Mesenchymal stem cell (in vitro differentiated cells and primary cell): Measurements from ENCODE around the gene PITPNM2. TPM values are rescaled to one million over a fixed set of nuclear protein-coding genes. Genes with fewer than 3 reads are reported as not detected.
A peak's percentile ranks its signal among the peaks of the same experiment; 100 is the strongest.

Source experiments
- DNase-seq: peaks from one replicate; pipeline ENCODE4 v3.0.0-alpha.2; 2013
- H2AFZ ChIP-seq: one replicate; pipeline ENCODE4 v1.6.1; 2013; ENCODE audit warnings: low read depth, mild to moderate bottlenecking, control low read depth, inconsistent platforms, low read length, moderate library complexity
- H2AK5ac ChIP-seq: 2 replicates; pipeline ENCODE4 v1.6.1; 2013; ENCODE audit warnings: low read length, moderate library complexity, mild to moderate bottlenecking, inconsistent platforms; ENCODE audit not compliant: severe bottlenecking
- H2BK120ac ChIP-seq: one replicate; pipeline ENCODE4 v1.6.1; 2013; ENCODE audit warnings: low read depth, mild to moderate bottlenecking, inconsistent platforms, low read length, moderate library complexity
- H2BK12ac ChIP-seq, 2 experiments: one replicate each; pipeline ENCODE4 v1.6.1; 2013; ENCODE audit warnings: inconsistent platforms in 2 of 2, low read length in 2 of 2, mild to moderate bottlenecking in 2 of 2, moderate library complexity in 2 of 2, control low read depth in 1 of 2
- H2BK15ac ChIP-seq: one replicate; pipeline ENCODE4 v1.6.1; 2013; ENCODE audit warnings: mild to moderate bottlenecking, low read depth, inconsistent platforms; ENCODE audit not compliant: poor library complexity, severe bottlenecking
- H2BK5ac ChIP-seq: 2 replicates; pipeline ENCODE4 v1.6.1; 2013; ENCODE audit warnings: low read depth, mild to moderate bottlenecking, low read length, control low read depth, inconsistent platforms; ENCODE audit not compliant: poor library complexity, severe bottlenecking
- H3K14ac ChIP-seq, 2 experiments: one replicate each; pipeline ENCODE4 v1.6.1; 2013; ENCODE audit warnings: inconsistent platforms in 2 of 2, low read length in 2 of 2, control low read depth in 1 of 2, mild to moderate bottlenecking in 1 of 2, moderate library complexity in 1 of 2
- H3K18ac ChIP-seq, 2 experiments: one replicate each; pipeline ENCODE4 v1.6.1; 2013; ENCODE audit warnings: inconsistent platforms in 2 of 2, low read length in 2 of 2, control low read depth in 1 of 2, low read depth in 1 of 2, mild to moderate bottlenecking in 1 of 2
- H3K23ac ChIP-seq, 2 experiments: one replicate each; pipeline ENCODE4 v1.6.1; 2013; ENCODE audit warnings: inconsistent platforms in 2 of 2, low read length in 2 of 2, mild to moderate bottlenecking in 2 of 2, moderate library complexity in 2 of 2, control low read depth in 1 of 2
- H3K27ac ChIP-seq: 2 replicates; pipeline ENCODE4 v1.5.1; 2013; ENCODE audit warnings: mild to moderate bottlenecking, moderate library complexity, low read length, control low read depth, inconsistent platforms; ENCODE audit not compliant: poor library complexity, severe bottlenecking
- H3K27me3 ChIP-seq, 2 experiments: 2 replicates each; pipeline versions ENCODE4 v1.6.1 to v1.7.0; 2013; ENCODE audit warnings: low read length in 2 of 2, mild to moderate bottlenecking in 2 of 2, moderate library complexity in 2 of 2, control low read depth in 1 of 2, inconsistent platforms in 1 of 2; ENCODE audit not compliant: control insufficient read depth in 1 of 2, insufficient read depth in 1 of 2
- H3K36me3 ChIP-seq, 2 experiments: 2 replicates each; pipeline versions ENCODE4 v1.6.1 to v1.7.0; 2013; ENCODE audit warnings: low read length in 2 of 2, control low read depth in 1 of 2, inconsistent platforms in 1 of 2, low read depth in 1 of 2, mild to moderate bottlenecking in 1 of 2; ENCODE audit not compliant: insufficient read depth in 2 of 2, control insufficient read depth in 1 of 2
- H3K4ac ChIP-seq, 2 experiments: one replicate each; pipeline ENCODE4 v1.6.1; 2013; ENCODE audit warnings: inconsistent platforms in 2 of 2, low read length in 2 of 2, mild to moderate bottlenecking in 2 of 2, moderate library complexity in 2 of 2, control low read depth in 1 of 2, low read depth in 1 of 2
- H3K4me1 ChIP-seq: 2 replicates; pipeline ENCODE4 v1.6.1; 2013; ENCODE audit warnings: low read depth, low read length, control low read depth; ENCODE audit not compliant: control insufficient read depth, insufficient read depth
- H3K4me2 ChIP-seq: 2 replicates; pipeline ENCODE4 v1.6.1; 2013; ENCODE audit warnings: low read length, mild to moderate bottlenecking, inconsistent platforms; ENCODE audit not compliant: poor library complexity, severe bottlenecking
- H3K4me3 ChIP-seq, 2 experiments: 2 replicates each; pipeline versions ENCODE4 v1.5.1 to v1.7.0; 2013; ENCODE audit warnings: low read length in 2 of 2, mild to moderate bottlenecking in 2 of 2, control low read depth in 1 of 2, low read depth in 1 of 2; ENCODE audit not compliant: insufficient read depth in 1 of 2
- H3K79me1 ChIP-seq: replicated peaks from 2 replicates; pipeline ENCODE4 v1.6.1; 2013; ENCODE audit warnings: mild to moderate bottlenecking, control low read depth, low read length, inconsistent platforms; ENCODE audit not compliant: poor library complexity, severe bottlenecking
- H3K9ac ChIP-seq: 2 replicates; pipeline ENCODE4 v1.7.0; 2013; ENCODE audit warnings: mild to moderate bottlenecking, low read length, moderate library complexity
- H3K9me3 ChIP-seq: 2 replicates; pipeline ENCODE4 v1.7.0; 2013; ENCODE audit warnings: mild to moderate bottlenecking, low read length; ENCODE audit not compliant: control insufficient read depth
- H4K8ac ChIP-seq: one replicate; pipeline ENCODE4 v1.6.1; 2013; ENCODE audit warnings: inconsistent platforms, mild to moderate bottlenecking, low read length, moderate library complexity
- H4K91ac ChIP-seq: one replicate; pipeline ENCODE4 v1.6.1; 2013; ENCODE audit warnings: mild to moderate bottlenecking, low read length, inconsistent platforms
- WGBS: methylation state at CpG from one replicate; pipeline ENCODE4 v1.1.7; 2013; ENCODE audit warnings: mixed read lengths; 5-methylcytosine and 5-hydroxymethylcytosine counted together
- polyA plus RNA-seq, 2 experiments: library from polyadenylated mRNA; stranded (reverse); fragments of 200-250 nt; gene quantifications; one replicate each; pipeline ENCODE4 v1.2.3, GENCODE V29; 2013

PITPNM2 gene
- polyA plus RNA-seq (2013, experiment 1 of 2): 4.4 TPM
- 4.2 TPM for polyA plus RNA-seq (2013, experiment 2 of 2)

- Histone ChIP-seq H4K8ac (peak within 1 kb of the TSS; percentile 55), H3K9ac (peak within 1 kb of the TSS; percentile 87), H4K91ac (peak within 1 kb of the TSS; percentile 9), H2AFZ (peak within 1 kb of the TSS; percentile 80), H3K23ac (peak within 1 kb of the TSS in 1 of 2 experiments; percentile 91), H3K18ac (peak within 1 kb of the TSS; percentile 75 to 77), H3K4me1 (peaks cover 14% of the 10 kb centered on the region), H3K9me3 (no peaks in the 10 kb centered on the region), H3K79me1 (peaks cover 19% of the 10 kb centered on the region), H3K14ac (peak within 1 kb of the TSS in 1 of 2 experiments; percentile 89), H2BK120ac (peak within 1 kb of the TSS; percentile 54), H3K27me3 (no peaks in the 10 kb centered on the region), H2BK12ac (peak within 1 kb of the TSS in 1 of 2 experiments; percentile 90), H3K36me3 (peaks cover 7 to 9% of the 10 kb centered on the region in 2 experiments), H3K4me3 (peak within 1 kb of the TSS; percentile 72 to 81), H2BK5ac (peak within 1 kb of the TSS; percentile 51), H3K4ac (peak within 1 kb of the TSS in 1 of 2 experiments; percentile 60), H2AK5ac (no peak within 1 kb of the TSS), H3K4me2 (peak within 1 kb of the TSS; percentile 91), H2BK15ac (peak within 1 kb of the TSS; percentile 90), H3K27ac (no peak within 1 kb of the TSS)
- 1% methylated on average over 26 of the region's 119 CpGs for WGBS
- peak; percentile 68 for DNase-seq
Measured at GRCh38 chr12:123150744-123151456, at the start of gene PITPNM2. PITPNM2 (minus strand) TSS chr12:123151090; CDS start chr12:123034590, 116,500 bp downstream.

- 100% methylated on average over 4 of the region's 7 CpGs for WGBS
- H3K79me1 ChIP-seq: peaks cover 9% of the 10 kb centered on the region
- DNase-seq: no peak
Measured at GRCh38 chr12:123200414-123200813, 49.5 kb upstream of the PITPNM2 start.

GRCh38 chr12:123199936-123200335 lies 49.0 kb upstream of the PITPNM2 start:
- H3K79me1 ChIP-seq: peaks cover 9% of the 10 kb centered on the region
- H3K4me1 ChIP-seq: no peaks in the 10 kb centered on the region
- WGBS: no CpG with 5 or more reads among the region's 3 CpGs

More at GRCh38 chr12:123200414-123200813, 49.5 kb upstream of the PITPNM2 start:
- Histone ChIP-seq H3K14ac (no peak overlapping the region), H2AFZ (no peak overlapping the region), H3K9me3 (no peaks in the 10 kb centered on the region), H3K23ac (no peak overlapping the region), H3K4me1 (no peaks in the 10 kb centered on the region), H2AK5ac (no peak overlapping the region), H4K91ac (no peak overlapping the region), H3K18ac (no peak overlapping the region), H3K27ac (no peak overlapping the region), H2BK12ac (no peak overlapping the region), H3K4ac (no peak overlapping the region), H2BK15ac (no peak overlapping the region), H3K9ac (no peak overlapping the region), H3K4me3 (no peak overlapping the region), H2BK120ac (no peak overlapping the region), H3K36me3 (peaks cover 19 to 28% of the 10 kb centered on the region in 2 experiments), H3K4me2 (no peak overlapping the region), H3K27me3 (no peaks in the 10 kb centered on the region), H2BK5ac (no peak overlapping the region), H4K8ac (no peak overlapping the region)

GRCh38 chr12:123187637-123188036 lies 36.7 kb upstream of the PITPNM2 start:
- H2BK5ac ChIP-seq: no peak overlapping the region
- H3K4ac ChIP-seq: no peak overlapping the region
- H3K23ac ChIP-seq: no peak overlapping the region
- no peak overlapping the region for H4K8ac ChIP-seq
- no peak overlapping the region for H2BK15ac ChIP-seq
- no peak overlapping the region for H3K9ac ChIP-seq
- no peak overlapping the region for H2AFZ ChIP-seq
- H2AK5ac ChIP-seq: no peak overlapping the region
- no peak overlapping the region for H3K27ac ChIP-seq
- H2BK12ac ChIP-seq: no peak overlapping the region
- DNase-seq: no peak
- no peak overlapping the region for H3K18ac ChIP-seq
- H3K36me3 ChIP-seq: peaks cover 24 to 40% of the 10 kb centered on the region in 2 experiments
- no peak overlapping the region for H3K4me3 ChIP-seq
- no peak overlapping the region for H4K91ac ChIP-seq
- no peaks in the 10 kb centered on the region for H3K4me1 ChIP-seq
- H3K27me3 ChIP-seq: no peaks in the 10 kb centered on the region
- no peak overlapping the region for H2BK120ac ChIP-seq
- no peak overlapping the region for H3K14ac ChIP-seq
- 96% methylated on average over 6 of the region's 6 CpGs for WGBS
- no peak overlapping the region for H3K4me2 ChIP-seq
- H3K79me1 ChIP-seq: peaks cover 19% of the 10 kb centered on the region
- H3K9me3 ChIP-seq: no peaks in the 10 kb centered on the region

More at GRCh38 chr12:123199936-123200335, 49.0 kb upstream of the PITPNM2 start:
- H2BK5ac ChIP-seq: no peak overlapping the region
- no peak overlapping the region for H3K4me3 ChIP-seq
- no peaks in the 10 kb centered on the region for H3K27me3 ChIP-seq
- H2BK120ac ChIP-seq: no peak overlapping the region
- no peak overlapping the region for H3K9ac ChIP-seq
- no peaks in the 10 kb centered on the region for H3K9me3 ChIP-seq
- H4K91ac ChIP-seq: no peak overlapping the region
- H3K36me3 ChIP-seq: peaks cover 19 to 25% of the 10 kb centered on the region in 2 experiments
- H3K4ac ChIP-seq: no peak overlapping the region
- no peak overlapping the region for H2BK15ac ChIP-seq
- no peak overlapping the region for H3K18ac ChIP-seq
- H2AFZ ChIP-seq: no peak overlapping the region
- no peak overlapping the region for H3K27ac ChIP-seq
- no peak overlapping the region for H3K23ac ChIP-seq
- H3K14ac ChIP-seq: no peak overlapping the region
- no peak overlapping the region for H3K4me2 ChIP-seq
- no peak overlapping the region for H2AK5ac ChIP-seq
- no peak for DNase-seq
- no peak overlapping the region for H4K8ac ChIP-seq
- H2BK12ac ChIP-seq: no peak overlapping the region
